ENCODE measurements around the gene NXPH1. TPM values are rescaled to one million over a fixed set of nuclear protein-coding genes. Genes with fewer than 3 reads are reported as not detected.

Gene NXPH1
- total RNA-seq, 4 donors from 2014 or later, result not detected

- TF ChIP-seq CTCF (IDR thresholded peaks at IDR 0.05), result no peak
- TF ChIP-seq EP300 (IDR thresholded peaks at IDR 0.05), result no peak
- no peak for TF ChIP-seq POLR2AphosphoS5 (IDR thresholded peaks at IDR 0.05)
- no peak for TF ChIP-seq POLR2A (IDR thresholded peaks at IDR 0.05)
- Histone ChIP-seq H3K36me3 (no peaks in the 10 kb centered on the region), H3K4me3 (no peak overlapping the region), H3K27ac (no peak overlapping the region), H3K9me3 (no peaks in the 10 kb centered on the region), H3K4me1 (peaks cover 12% of the 10 kb centered on the region), H3K27me3 (peaks cover 99% of the 10 kb centered on the region)
- WGBS, result 6% methylated on average over 8 of the region's 8 CpGs
- no peak for DNase-seq (ENCODE audit: low spot score in 2 of 2)
These were observed 4.2 kb downstream of the NXPH1 start for GRCh38 chr7:8437606-8438005.

- H3K4me1 ChIP-seq, result peaks cover 12% of the 10 kb centered on the region
- H3K9me3 ChIP-seq, result no peaks in the 10 kb centered on the region
- no peak for DNase-seq (ENCODE audit: low spot score in 2 of 2)
- 10% methylated on average over 8 of the region's 8 CpGs for WGBS
- H3K27me3 ChIP-seq, result peaks cover 92% of the 10 kb centered on the region
- no peak overlapping the region for H3K4me3 ChIP-seq
- H3K36me3 ChIP-seq, result no peaks in the 10 kb centered on the region
- H3K27ac ChIP-seq, result no peak overlapping the region
- TF ChIP-seq CTCF (IDR thresholded peaks at IDR 0.05) (no peak), POLR2AphosphoS5 (IDR thresholded peaks at IDR 0.05) (no peak), EP300 (IDR thresholded peaks at IDR 0.05) (no peak), POLR2A (IDR thresholded peaks at IDR 0.05) (no peak)
These were observed 7.3 kb downstream of the NXPH1 start for GRCh38 chr7:8440670-8441069.

- no peak for DNase-seq (ENCODE audit: low spot score in 2 of 2)
- WGBS, result 4% methylated on average over 40 of the region's 42 CpGs
- H3K27me3 ChIP-seq, result peaks cover 85% of the 10 kb centered on the region
These were observed 7.9 kb downstream of the NXPH1 start for GRCh38 chr7:8441106-8441965.

GRCh38 chr7:8442051-8442813 is 8.8 kb downstream of the NXPH1 start:
- Histone ChIP-seq H3K4me1 (peaks cover 12% of the 10 kb centered on the region), H3K27me3 (peaks cover 77% of the 10 kb centered on the region), H3K4me3 (no peak overlapping the region), H3K27ac (no peak overlapping the region), H3K36me3 (no peaks in the 10 kb centered on the region), H3K9me3 (no peaks in the 10 kb centered on the region)
- no peak for DNase-seq (ENCODE audit: low spot score in 2 of 2)
- 7% methylated on average over 50 of the region's 51 CpGs for WGBS
- TF ChIP-seq POLR2A (IDR thresholded peaks at IDR 0.05) (no peak), EP300 (IDR thresholded peaks at IDR 0.05) (no peak)

More at GRCh38 chr7:8441106-8441965, 7.9 kb downstream of the NXPH1 start:
- Histone ChIP-seq H3K27ac (no peak overlapping the region), H3K36me3 (no peaks in the 10 kb centered on the region), H3K4me1 (peaks cover 12% of the 10 kb centered on the region), H3K9me3 (no peaks in the 10 kb centered on the region), H3K4me3 (no peak overlapping the region)
- TF ChIP-seq POLR2A (IDR thresholded peaks at IDR 0.05) (no peak), CTCF (IDR thresholded peaks at IDR 0.05) (no peak), EP300 (IDR thresholded peaks at IDR 0.05) (no peak), POLR2AphosphoS5 (IDR thresholded peaks at IDR 0.05) (no peak)

GRCh38 chr7:8442814-8443304 is 9.4 kb downstream of the NXPH1 start:
- no peaks in the 10 kb centered on the region for H3K9me3 ChIP-seq
- DNase-seq (ENCODE audit: low spot score in 2 of 2), result no peak
- H3K36me3 ChIP-seq, result no peaks in the 10 kb centered on the region
- H3K27ac ChIP-seq, result no peak overlapping the region
- H3K4me3 ChIP-seq, result no peak overlapping the region
- peaks cover 12% of the 10 kb centered on the region for H3K4me1 ChIP-seq
- H3K27me3 ChIP-seq, result peaks cover 77% of the 10 kb centered on the region
- TF ChIP-seq EP300 (IDR thresholded peaks at IDR 0.05), result no peak
- TF ChIP-seq CTCF (IDR thresholded peaks at IDR 0.05), result no peak
- no peak for TF ChIP-seq POLR2AphosphoS5 (IDR thresholded peaks at IDR 0.05)
- TF ChIP-seq POLR2A (IDR thresholded peaks at IDR 0.05), result no peak
- 3% methylated on average over 20 of the region's 40 CpGs for WGBS
